ENCODE results near the gene HES4. TPM values are rescaled to one million over a fixed set of nuclear protein-coding genes. Genes with fewer than 3 reads are reported as not detected.

HES4 gene
- total RNA-seq, 1 donor from 2014 or later: 75.0 TPM

GRCh38 chr1:951364-951763 is 48.5 kb downstream of the HES4 start:
- Mint-ChIP-seq H3K4me1 (ENCODE audit: unreplicated experiment) (no peaks in the 10 kb centered on the region), H3K36me3 (ENCODE audit: unreplicated experiment) (peaks cover 39% of the 10 kb centered on the region), H3K4me3 (ENCODE audit: unreplicated experiment) (no peak overlapping the region), H3K27me3 (ENCODE audit: unreplicated experiment) (no peaks in the 10 kb centered on the region), H3K27ac (ENCODE audit: unreplicated experiment) (no peak overlapping the region), H3K9me3 (ENCODE audit: unreplicated experiment) (no peaks in the 10 kb centered on the region)
- peak; percentile 51 for TF ChIP-seq CTCF (IDR thresholded peaks at IDR 0.05)
- DNase-seq (ENCODE audit: extremely low spot score, unreplicated experiment): no peak

GRCh38 chr1:950881-951280 is 49.0 kb downstream of the HES4 start:
- no peaks in the 10 kb centered on the region for H3K9me3 Mint-ChIP-seq (ENCODE audit: unreplicated experiment)
- no peaks in the 10 kb centered on the region for H3K27me3 Mint-ChIP-seq (ENCODE audit: unreplicated experiment)
- no peak for DNase-seq (ENCODE audit: extremely low spot score, unreplicated experiment)
- H3K27ac Mint-ChIP-seq (ENCODE audit: unreplicated experiment): no peak overlapping the region
- TF ChIP-seq CTCF (IDR thresholded peaks at IDR 0.05): no peak
- H3K4me3 Mint-ChIP-seq (ENCODE audit: unreplicated experiment): no peak overlapping the region
- peaks cover 2% of the 10 kb centered on the region for H3K4me1 Mint-ChIP-seq (ENCODE audit: unreplicated experiment)
- peaks cover 43% of the 10 kb centered on the region for H3K36me3 Mint-ChIP-seq (ENCODE audit: unreplicated experiment)

- no peaks in the 10 kb centered on the region for H3K27me3 Mint-ChIP-seq (ENCODE audit: unreplicated experiment)
- H3K4me3 Mint-ChIP-seq (ENCODE audit: unreplicated experiment): no peak overlapping the region
- no peak overlapping the region for H3K27ac Mint-ChIP-seq (ENCODE audit: unreplicated experiment)
- H3K9me3 Mint-ChIP-seq (ENCODE audit: unreplicated experiment): no peaks in the 10 kb centered on the region
- no peak for TF ChIP-seq CTCF (IDR thresholded peaks at IDR 0.05)
- H3K36me3 Mint-ChIP-seq (ENCODE audit: unreplicated experiment): peaks cover 46% of the 10 kb centered on the region
- DNase-seq (ENCODE audit: extremely low spot score, unreplicated experiment): no peak
- H3K4me1 Mint-ChIP-seq (ENCODE audit: unreplicated experiment): peaks cover 8% of the 10 kb centered on the region
These were observed 49.6 kb downstream of the HES4 start for GRCh38 chr1:950268-950667.

Other genes starting within 250 kb of the HES4 start
- gene SAMD11, start 76.2 kb downstream of the HES4 start, total RNA-seq: 16.6 and 19.5 TPM in 2 replicates
- gene NOC2L, start 40.8 kb downstream of the HES4 start, total RNA-seq: 60.5 and 63.3 TPM in 2 replicates
- gene KLHL17, start 39.5 kb downstream of the HES4 start, total RNA-seq: 26.6 and 31.7 TPM in 2 replicates
- 0.21 TPM in 2 replicates for gene PLEKHN1, start 33.6 kb downstream of the HES4 start, total RNA-seq
- 0.13 TPM in 1 of 2 replicates, not detected in the other for gene PERM1, start 18.0 kb downstream of the HES4 start, total RNA-seq
- gene ISG15, start 13.4 kb upstream of the HES4 start, total RNA-seq: 29.3 and 30.6 TPM in 2 replicates
- 175 and 191 TPM in 2 replicates for gene AGRN, start 20.0 kb upstream of the HES4 start, total RNA-seq
- gene RNF223, start 74.2 kb upstream of the HES4 start, total RNA-seq: not detected in 2 replicates
- 16.9 and 17.9 TPM in 2 replicates for gene C1orf159, start 116.0 kb upstream of the HES4 start, total RNA-seq
- gene TTLL10, start 173.8 kb upstream of the HES4 start, total RNA-seq: not detected in 2 replicates
- not detected in 2 replicates for gene TNFRSF18, start 206.5 kb upstream of the HES4 start, total RNA-seq
- 0.19 TPM in 1 of 2 replicates, not detected in the other for gene TNFRSF4, start 214.1 kb upstream of the HES4 start, total RNA-seq
- 196 and 200 TPM in 2 replicates for gene SDF4, start 231.9 kb upstream of the HES4 start, total RNA-seq
- gene B3GALT6, start 232.1 kb upstream of the HES4 start, total RNA-seq: 38.6 and 39.8 TPM in 2 replicates
- 3.6 and 3.8 TPM in 2 replicates for gene C1QTNF12, start 246.6 kb upstream of the HES4 start, total RNA-seq